ENCODE measurements around the gene COL6A2. TPM values are rescaled to one million over a fixed set of nuclear protein-coding genes. Genes with fewer than 3 reads are reported as not detected.

COL6A2 gene
- total and polyA plus RNA-seq, 2 donors (not counting 1 experiment from before 2014, with no cell fraction given): 1.2 to 2.1 TPM

- Mint-ChIP-seq H3K4me3 (no peak overlapping the region), H3K9me3 (ENCODE audit: insufficient read depth) (no peaks in the 10 kb centered on the region), H3K4me1 (no peaks in the 10 kb centered on the region), H3K27me3 (no peaks in the 10 kb centered on the region), H3K27ac (no peak overlapping the region)
- no peak for ATAC-seq (ENCODE audit: low read depth)
- intact Hi-C loops (cut with micrococcal nuclease): no loop called here
- ChIA-PET CTCF (no interaction called here), POLR2A (no interaction called here)
- no peak for DNase-seq
- Histone ChIP-seq H3K9ac (ENCODE audit: low read length) (no peak overlapping the region), H3K36me3 (replicated peaks in 1 of 2; ENCODE audit: control extremely low read depth in 1 of 2, control insufficient read depth in 1 of 2, extremely low read depth in 1 of 2, insufficient read depth in 2 of 2, low read length in 1 of 2) (no peaks in the 10 kb centered on the region), H3K4me1 (ENCODE audit: control insufficient read depth in 2 of 2, insufficient read depth in 2 of 2, low read length in 2 of 2) (no peaks in the 10 kb centered on the region), H3K9me3 (ENCODE audit: control extremely low read depth in 1 of 3, control insufficient read depth in 2 of 3, insufficient read depth in 1 of 3, low read length in 2 of 3) (peaks cover 0 to 3% (median 0%) of the 10 kb centered on the region in 3 donors), H3K27ac (ENCODE audit: low read length in 2 of 2) (no peak overlapping the region), H3K4me3 (ENCODE audit: control extremely low read depth in 1 of 5, extremely low read depth in 1 of 5, insufficient read depth in 1 of 5, low read depth in 2 of 5, low read length in 4 of 5) (no peak overlapping the region), H4K20me1 (ENCODE audit: control insufficient read depth, insufficient read depth, low read length, poor library complexity, severe bottlenecking) (no peaks in the 10 kb centered on the region), H3K27me3 (replicated peaks in 1 of 4; ENCODE audit: control extremely low read depth in 1 of 4, control insufficient read depth in 3 of 4, insufficient read depth in 4 of 4, low read length in 3 of 4) (no peaks in the 10 kb centered on the region), H3K79me2 (ENCODE audit: control insufficient read depth, insufficient read depth, low read length) (no peaks in the 10 kb centered on the region), H2AFZ (ENCODE audit: insufficient read depth, low read depth, low read length, poor library complexity, severe bottlenecking) (no peak overlapping the region), H3K4me2 (replicated peaks; ENCODE audit: low read depth, low read length, poor library complexity, severe bottlenecking) (no peak overlapping the region)
- WGBS (ENCODE audit: insufficient coverage): 80% methylated on average over 16 of the region's 16 CpGs
- no peak for TF ChIP-seq EZH2 (IDR thresholded peaks at IDR 0.05; ENCODE audit: borderline replicate concordance, insufficient read depth, low read depth, low read length, poor library complexity, severe bottlenecking)
- TF ChIP-seq CTCF (IDR thresholded peaks at IDR 0.05): no peak
Measured at GRCh38 chr21:46124083-46124925, 26.4 kb downstream of the COL6A2 start.

Data from B cell (primary cell).